K562 (cell line): Measurements from ENCODE around the gene SEMA6B.
A peak's percentile ranks its signal among the peaks of the same experiment; 100 is the strongest.

ENCODE experiments used
- TF ChIP-seq, protein P1 (sequence below): sonication (generic); formaldehyde crosslinking; IDR thresholded peaks from 2 replicates; pipeline ENCODE4 v1.8.1; 2023; ENCODE audit warnings: mild to moderate bottlenecking, missing genetic modification reagents
- TF ChIP-seq, protein P2 (sequence below): fragments of 450-650 bp; IDR thresholded peaks from 2 replicates; pipeline ENCODE4 v1.6.1; 2016

DNA sequence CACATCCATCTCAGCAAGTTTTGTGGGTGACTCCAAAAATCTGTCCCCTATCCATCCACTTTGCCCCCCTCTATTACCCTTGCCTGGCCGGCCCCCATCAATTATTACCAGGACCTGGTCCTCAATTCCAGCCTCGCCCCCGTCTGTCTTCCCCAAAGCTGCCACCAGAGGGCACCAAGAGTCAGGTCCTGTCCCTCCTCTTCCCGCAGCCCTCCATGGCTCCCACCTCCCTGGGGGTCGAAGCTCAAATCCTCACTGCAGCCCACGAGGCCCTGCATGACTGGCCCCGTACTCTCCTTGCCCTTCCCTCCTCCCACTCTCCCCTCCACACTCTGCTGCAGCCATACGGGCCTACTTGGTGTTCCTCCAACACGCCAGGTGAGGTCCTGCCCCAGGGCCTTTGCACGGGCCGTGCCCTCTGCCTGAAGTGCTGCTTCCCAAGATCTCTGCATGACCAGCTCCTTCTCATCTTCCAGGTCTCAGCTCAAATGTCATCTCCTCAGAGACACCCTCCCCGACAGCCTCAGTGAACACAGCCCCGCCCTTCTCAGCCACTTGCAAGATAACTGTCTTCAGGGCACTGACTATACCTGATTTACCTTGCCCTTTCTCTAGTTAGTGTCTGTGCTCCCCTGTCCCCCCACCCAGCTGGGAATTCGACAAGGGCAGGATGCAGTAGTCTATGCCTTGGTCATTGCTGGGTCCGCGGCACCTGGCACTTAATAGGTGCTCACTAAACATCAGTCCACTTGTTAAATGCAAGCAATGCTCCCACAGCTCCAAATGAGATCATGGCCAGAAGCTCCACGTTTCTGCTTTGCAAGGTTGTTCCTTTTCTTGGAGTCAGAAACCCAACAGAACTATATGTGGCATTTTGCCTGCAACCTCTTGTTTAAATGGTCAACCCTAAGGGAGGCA, 16.8 kb upstream of the SEMA6B start:
- TF ChIP-seq, protein P1, sequence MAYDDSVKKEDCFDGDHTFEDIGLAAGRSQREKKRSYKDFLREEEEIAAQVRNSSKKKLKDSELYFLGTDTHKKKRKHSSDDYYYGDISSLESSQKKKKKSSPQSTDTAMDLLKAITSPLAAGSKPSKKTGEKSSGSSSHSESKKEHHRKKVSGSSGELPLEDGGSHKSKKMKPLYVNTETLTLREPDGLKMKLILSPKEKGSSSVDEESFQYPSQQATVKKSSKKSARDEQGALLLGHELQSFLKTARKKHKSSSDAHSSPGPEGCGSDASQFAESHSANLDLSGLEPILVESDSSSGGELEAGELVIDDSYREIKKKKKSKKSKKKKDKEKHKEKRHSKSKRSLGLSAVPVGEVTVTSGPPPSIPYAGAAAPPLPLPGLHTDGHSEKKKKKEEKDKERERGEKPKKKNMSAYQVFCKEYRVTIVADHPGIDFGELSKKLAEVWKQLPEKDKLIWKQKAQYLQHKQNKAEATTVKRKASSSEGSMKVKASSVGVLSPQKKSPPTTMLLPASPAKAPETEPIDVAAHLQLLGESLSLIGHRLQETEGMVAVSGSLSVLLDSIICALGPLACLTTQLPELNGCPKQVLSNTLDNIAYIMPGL (CRISPR knock-in tag) = no peak
- TF ChIP-seq, protein P2, sequence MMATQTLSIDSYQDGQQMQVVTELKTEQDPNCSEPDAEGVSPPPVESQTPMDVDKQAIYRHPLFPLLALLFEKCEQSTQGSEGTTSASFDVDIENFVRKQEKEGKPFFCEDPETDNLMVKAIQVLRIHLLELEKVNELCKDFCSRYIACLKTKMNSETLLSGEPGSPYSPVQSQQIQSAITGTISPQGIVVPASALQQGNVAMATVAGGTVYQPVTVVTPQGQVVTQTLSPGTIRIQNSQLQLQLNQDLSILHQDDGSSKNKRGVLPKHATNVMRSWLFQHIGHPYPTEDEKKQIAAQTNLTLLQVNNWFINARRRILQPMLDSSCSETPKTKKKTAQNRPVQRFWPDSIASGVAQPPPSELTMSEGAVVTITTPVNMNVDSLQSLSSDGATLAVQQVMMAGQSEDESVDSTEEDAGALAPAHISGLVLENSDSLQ = peak; percentile 29; the same call in 1 of the 2 replicates
